Activated CD8-positive, alpha-beta memory T cell treated with anti-CD3 and anti-CD28 coated beads, Interleukin-2, amount 50 U/mL, for 4 hours (primary cell): Measurements from ENCODE around the gene FAM25C.
"Not testable (repeated sequence)": the region's sequence is repeated elsewhere in the genome, so short reads cannot be mapped to it uniquely, and the experiment has no call there.

Experiments
- DNase-seq: peaks from one replicate; pipeline ENCODE4 v3.0.0-alpha.2; 2020

Gene FAM25C

GRCh38 chr10:47999691-48000090 lies at the start of gene FAM25C:
Gene FAM25C, minus strand, starts transcription at chr10:47999791. Its CDS starts 26 bp downstream, at chr10:47999765.
- not testable (repeated sequence) for DNase-seq

DNA sequence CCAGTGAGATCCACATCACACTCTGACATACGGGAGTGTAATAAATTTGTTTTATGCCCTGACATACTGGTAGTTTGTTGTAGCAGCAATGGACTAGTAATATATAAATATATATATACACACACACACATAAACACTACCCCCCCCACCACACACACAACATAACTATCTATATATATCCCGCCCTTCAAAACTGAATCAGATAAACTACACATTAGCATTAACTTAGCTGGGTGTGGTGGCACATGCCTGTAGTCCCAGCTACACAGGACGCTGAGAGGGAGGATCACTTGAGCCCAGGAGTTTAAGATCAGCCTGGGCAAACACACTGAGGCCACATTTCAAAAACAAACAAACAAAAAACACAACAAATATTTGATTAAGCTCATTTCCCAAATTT lies 45.0 kb upstream of the FAM25C start:
- not testable (repeated sequence) for DNase-seq

DNA sequence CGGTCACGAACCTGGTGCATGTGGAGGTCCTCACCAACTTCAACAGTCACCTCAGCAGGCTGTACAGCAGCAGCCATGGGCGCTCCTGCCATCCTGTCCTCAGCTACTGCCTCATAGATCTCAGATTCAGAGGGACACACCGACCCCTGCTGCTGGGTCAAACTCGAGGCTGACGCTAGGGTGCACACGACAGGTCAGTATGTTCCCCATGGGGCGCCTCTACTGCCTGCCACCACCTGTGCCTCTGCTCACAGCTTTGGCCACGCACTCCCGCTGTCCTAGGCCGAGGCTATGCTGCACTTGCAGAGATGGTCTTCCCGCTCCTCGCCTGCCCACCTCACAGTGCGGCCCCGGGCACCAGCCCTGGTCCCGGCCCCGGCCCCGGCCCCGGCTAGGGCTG lies 31.8 kb upstream of the FAM25C start:
- DNase-seq: not testable (repeated sequence)

DNA sequence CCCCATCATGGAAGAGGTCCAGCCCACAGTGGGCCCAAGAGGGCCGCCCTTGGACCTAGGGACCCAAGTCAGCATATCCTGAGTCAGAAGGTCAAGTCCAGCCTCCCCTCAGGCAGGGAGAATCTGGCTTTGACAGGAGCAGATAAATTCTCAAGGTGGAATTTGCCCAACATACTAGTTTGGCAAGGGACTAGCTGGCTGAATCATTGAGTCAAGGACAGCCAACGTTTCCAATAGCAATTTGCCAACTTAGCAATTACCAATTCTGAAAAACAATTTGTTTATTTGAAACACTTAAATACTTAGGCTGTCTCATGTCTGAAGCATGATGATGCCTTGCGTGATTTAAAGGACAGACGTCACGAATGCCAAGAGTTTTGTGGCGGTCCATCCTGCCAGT lies 2.7 kb upstream of the FAM25C start:
- not testable (repeated sequence) for DNase-seq

GRCh38 chr10:47994045-47994444 lies 5.5 kb downstream of the FAM25C start:
- not testable (repeated sequence) for DNase-seq

DNA sequence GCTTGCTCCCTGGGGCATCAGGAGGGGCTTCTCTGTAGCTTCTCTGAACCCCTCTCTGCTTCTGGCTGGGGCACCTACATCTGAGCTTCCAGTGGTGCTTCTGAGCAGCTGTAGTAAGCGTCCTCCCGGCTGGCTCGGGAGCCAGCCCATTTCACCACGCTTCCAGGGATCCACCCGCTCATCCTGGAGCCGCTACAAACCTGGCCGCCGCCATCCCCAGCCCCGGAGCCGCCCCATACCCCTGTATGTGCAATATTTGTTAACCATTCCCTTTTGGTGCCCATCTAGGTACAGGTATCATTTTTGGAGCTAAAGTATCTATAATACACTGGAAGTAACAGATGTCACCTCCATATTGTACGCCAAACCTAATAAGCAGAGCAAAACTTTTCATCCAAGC lies 7.0 kb downstream of the FAM25C start:
- not testable (repeated sequence) for DNase-seq

GRCh38 chr10:47991706-47992105 lies 7.9 kb downstream of the FAM25C start:
- not testable (repeated sequence) for DNase-seq

DNA sequence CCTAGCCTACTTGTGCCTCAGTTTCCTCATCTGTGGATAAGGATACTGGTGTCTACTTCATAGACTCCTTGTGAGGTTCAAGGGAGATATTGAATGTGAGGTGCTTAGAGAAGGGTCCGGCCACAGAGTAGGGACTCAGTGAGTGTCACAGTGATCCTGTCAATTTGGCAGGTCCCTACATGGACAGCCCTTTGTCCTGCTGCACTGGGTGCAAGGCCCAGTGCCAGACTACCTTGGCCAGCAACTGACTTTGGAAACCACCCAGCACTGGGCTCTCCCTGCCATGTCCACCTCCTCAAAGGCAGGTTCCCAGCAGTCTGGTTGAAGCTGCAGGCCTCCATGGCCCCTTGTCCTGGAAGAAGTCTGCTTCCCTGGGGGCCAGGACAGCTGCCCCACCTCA lies 9.5 kb downstream of the FAM25C start:
- DNase-seq: not testable (repeated sequence)

DNA sequence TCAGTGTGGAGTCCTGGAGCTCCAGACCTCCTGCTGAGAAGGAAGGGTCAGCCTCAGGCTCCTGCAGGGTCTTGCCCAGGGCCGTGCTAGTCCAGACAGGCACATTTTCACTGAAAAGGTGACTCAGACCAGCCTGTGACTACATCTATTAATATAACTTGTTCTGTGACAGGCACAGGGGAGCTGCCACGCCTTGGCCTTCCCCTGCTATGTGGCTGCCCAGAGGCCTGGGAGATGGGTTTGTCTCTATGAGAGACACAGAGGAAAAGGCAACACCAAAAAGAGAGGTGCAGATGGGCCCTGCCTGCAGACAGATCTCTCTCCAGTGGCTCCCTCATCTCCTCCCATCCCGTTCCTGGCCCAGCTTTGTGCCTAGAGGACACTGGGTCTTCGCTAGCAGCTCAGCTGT lies 10.0 kb downstream of the FAM25C start:
- DNase-seq: not testable (repeated sequence)

- not testable (repeated sequence) for DNase-seq
These were observed 10.7 kb downstream of the FAM25C start for GRCh38 chr10:47988718-47989541.

- not testable (repeated sequence) for DNase-seq
These were observed 11.6 kb downstream of the FAM25C start for GRCh38 chr10:47987952-47988351.

GRCh38 chr10:47986413-47987230 lies 13.0 kb downstream of the FAM25C start:
- DNase-seq: not testable (repeated sequence)

DNA sequence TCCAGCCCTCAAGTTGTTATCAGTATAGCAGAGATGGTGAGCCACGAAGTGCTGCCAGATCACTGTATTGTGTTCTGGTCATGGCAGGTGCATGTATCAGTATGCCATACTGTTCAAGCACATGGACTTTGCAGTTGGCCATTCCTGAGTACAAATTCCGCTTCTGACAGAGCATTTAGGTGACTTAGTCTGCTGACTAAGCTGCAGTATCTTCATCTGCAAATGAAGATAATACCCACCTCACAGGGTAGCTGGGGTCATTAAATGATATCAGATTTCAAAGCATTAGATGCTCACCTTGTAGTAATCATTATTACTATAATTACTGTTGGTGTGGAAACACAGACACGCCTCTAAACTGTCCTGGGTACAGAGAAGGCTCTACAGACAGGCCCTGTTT lies 24.2 kb downstream of the FAM25C start:
- not testable (repeated sequence) for DNase-seq

GRCh38 chr10:47973131-47973530 lies 26.5 kb downstream of the FAM25C start:
- not testable (repeated sequence) for DNase-seq

GRCh38 chr10:47972077-47972476 lies 27.5 kb downstream of the FAM25C start:
- not testable (repeated sequence) for DNase-seq

DNA sequence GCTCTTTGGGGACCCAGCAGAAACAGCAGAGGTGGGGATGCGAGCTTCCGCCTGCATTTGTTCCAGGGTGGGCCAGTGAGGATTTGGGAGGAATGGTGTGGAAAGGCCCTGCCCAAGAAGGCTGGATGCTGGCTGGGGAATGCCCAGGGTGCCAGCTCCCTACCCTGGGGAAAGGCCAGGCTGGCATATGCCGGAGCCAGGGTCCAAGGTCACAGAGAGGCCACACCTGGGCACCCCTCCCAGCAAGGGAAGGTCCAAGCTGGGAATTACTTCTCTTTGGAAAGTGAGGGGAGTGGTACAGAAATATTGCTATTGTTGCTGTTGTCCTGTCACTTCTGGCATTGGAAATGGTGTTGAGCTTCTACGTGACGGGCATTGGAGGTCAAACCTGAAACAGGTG lies 28.0 kb downstream of the FAM25C start:
- not testable (repeated sequence) for DNase-seq

DNA sequence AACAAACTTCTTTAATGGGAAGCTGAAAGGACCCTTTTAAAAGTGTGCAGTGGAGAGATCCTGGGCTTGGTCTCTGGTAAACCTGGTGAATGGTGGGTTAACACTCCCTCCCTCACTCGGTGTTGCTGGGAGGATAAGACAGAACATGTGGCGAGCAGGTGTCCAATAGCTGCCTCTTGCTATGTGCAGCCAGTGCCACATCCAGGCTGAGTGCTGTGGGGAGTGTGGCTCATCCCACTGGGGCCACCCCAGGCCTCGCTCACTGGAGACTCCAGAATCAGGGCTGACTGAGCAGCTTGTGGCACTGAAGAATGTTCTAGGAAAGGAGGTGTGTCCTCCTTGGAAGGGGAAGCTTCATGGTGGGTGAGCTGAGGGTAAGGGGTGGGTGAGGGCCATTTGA lies 29.5 kb downstream of the FAM25C start:
- DNase-seq: not testable (repeated sequence)

- DNase-seq: not testable (repeated sequence)
These were observed 30.6 kb downstream of the FAM25C start for GRCh38 chr10:47968988-47969387.

DNA sequence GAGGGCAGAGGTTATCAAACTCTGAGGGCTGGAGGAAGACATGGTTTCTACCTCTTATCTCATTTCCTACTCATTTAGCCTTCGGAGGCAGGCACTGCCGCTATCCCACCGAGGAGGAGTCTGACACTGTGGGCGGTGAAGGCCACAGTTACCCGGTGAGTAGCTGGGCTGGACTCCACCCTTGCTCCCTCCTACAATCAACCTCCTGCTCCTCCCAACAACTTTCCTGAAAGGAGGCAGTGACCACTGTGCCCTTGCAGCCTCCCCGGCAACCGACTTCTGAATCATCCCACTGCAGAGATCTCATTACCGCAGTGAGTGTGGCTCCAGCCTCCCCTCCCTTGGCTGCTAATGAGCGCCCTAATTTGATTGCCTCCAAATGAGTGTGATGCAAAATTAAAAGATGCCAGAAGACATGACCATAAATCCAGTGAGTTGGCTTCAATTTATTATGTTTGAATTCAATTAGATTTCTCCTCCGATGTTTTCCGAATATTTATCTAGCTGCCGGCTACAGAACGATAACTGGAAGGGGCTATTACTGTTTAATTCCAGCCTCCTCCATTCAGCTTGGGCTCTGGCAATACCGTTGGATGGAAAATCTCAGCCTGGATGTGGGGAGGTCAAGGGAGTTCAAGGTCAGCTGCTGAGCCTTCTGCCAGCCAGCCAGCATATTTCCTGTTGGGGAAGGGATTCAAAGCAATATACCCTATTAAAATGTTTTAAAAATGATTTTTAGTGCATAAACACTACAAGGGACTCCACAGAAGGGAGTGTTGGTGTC lies 35.1 kb downstream of the FAM25C start:
- DNase-seq: not testable (repeated sequence)

DNA sequence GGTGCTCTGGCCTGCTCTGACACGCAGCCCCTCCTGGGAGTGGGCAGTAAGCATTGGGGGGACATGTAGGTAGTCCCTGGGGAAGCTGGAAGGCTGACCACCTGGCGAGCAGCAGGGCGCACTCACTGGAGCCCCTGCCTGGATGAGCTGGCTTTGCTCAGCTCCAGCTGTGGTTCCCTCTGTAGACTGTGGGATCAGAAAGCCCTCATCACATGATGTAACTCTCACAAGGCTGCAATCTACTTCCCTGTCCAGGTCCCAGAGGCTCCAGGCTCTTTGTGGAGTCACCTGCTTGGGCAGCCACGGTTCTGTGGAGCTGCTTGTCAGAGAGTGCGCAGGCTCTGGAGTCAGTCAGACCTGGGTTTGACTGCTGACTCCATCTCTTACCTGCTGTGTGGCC lies 36.8 kb downstream of the FAM25C start:
- not testable (repeated sequence) for DNase-seq

- not testable (repeated sequence) for DNase-seq
These were observed 38.9 kb downstream of the FAM25C start for GRCh38 chr10:47960699-47961098.

DNA sequence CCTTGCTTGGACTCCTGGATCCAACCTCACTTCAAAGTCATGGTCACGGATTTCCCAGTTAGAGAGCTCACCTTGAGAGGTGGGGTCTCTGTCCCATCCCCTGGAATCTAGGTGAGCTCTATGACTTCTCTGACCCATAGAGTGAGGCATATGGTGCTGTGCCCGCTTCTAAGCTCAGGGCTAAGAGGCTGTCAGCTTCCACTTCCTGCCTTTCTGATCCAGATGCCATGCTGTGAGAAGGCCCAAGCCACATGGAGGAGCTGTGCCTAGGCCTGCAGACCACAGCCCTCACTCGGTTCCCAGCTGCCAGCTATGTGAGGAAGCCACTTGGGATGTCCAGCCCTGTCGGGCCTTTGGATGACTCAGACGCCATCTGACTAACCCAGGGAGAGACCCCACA lies 39.9 kb downstream of the FAM25C start:
- not testable (repeated sequence) for DNase-seq

- DNase-seq: not testable (repeated sequence)
These were observed 42.4 kb downstream of the FAM25C start for GRCh38 chr10:47957158-47957557.
